ENCODE data around the gene ADCY10.

The ADCY10 gene

DNA sequence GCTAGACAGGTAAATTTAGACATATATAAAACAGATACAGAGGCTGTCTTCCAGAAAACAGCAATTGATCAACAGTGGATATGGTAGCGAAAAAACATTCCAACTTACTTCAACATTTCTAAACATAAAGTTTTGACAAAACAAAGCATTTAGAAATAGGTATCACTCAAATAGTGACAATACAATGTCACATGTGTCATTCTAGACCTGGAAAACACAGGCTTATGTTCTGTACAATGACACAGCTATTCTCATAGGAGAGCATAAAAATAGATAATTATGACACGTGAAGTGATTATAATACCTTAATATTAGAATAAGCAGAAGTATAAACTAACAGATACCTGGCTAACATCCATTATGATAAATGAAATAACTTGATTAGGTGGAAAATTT lies 14.5 kb upstream of the ADCY10 start:
- DNase-seq (ENCODE audit: low read depth in 1 of 2, low spot score in 1 of 2), result no peak
- Histone ChIP-seq H3K27ac (replicated peaks) (no peak overlapping the region), H3K4me3 (replicated peaks; ENCODE audit: insufficient read depth, low read length) (no peak overlapping the region), H3K27me3 (ENCODE audit: insufficient read depth, poor library complexity, severe bottlenecking) (no peaks in the 10 kb centered on the region)
- TF ChIP-seq SPI1 (IDR thresholded peaks at IDR 0.05; ENCODE audit: borderline replicate concordance, low read depth) (no peak), POLR2AphosphoS5 (IDR thresholded peaks at IDR 0.05; ENCODE audit: low read depth) (no peak), GABPA (IDR thresholded peaks at IDR 0.05; ENCODE audit: low read depth) (no peak)
- TF ChIP-seq, protein P1, sequence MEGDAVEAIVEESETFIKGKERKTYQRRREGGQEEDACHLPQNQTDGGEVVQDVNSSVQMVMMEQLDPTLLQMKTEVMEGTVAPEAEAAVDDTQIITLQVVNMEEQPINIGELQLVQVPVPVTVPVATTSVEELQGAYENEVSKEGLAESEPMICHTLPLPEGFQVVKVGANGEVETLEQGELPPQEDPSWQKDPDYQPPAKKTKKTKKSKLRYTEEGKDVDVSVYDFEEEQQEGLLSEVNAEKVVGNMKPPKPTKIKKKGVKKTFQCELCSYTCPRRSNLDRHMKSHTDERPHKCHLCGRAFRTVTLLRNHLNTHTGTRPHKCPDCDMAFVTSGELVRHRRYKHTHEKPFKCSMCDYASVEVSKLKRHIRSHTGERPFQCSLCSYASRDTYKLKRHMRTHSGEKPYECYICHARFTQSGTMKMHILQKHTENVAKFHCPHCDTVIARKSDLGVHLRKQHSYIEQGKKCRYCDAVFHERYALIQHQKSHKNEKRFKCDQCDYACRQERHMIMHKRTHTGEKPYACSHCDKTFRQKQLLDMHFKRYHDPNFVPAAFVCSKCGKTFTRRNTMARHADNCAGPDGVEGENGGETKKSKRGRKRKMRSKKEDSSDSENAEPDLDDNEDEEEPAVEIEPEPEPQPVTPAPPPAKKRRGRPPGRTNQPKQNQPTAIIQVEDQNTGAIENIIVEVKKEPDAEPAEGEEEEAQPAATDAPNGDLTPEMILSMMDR (IDR thresholded peaks at IDR 0.05; ENCODE audit: insufficient read depth, low read length), result no peak
- TF ChIP-seq, protein P2, sequence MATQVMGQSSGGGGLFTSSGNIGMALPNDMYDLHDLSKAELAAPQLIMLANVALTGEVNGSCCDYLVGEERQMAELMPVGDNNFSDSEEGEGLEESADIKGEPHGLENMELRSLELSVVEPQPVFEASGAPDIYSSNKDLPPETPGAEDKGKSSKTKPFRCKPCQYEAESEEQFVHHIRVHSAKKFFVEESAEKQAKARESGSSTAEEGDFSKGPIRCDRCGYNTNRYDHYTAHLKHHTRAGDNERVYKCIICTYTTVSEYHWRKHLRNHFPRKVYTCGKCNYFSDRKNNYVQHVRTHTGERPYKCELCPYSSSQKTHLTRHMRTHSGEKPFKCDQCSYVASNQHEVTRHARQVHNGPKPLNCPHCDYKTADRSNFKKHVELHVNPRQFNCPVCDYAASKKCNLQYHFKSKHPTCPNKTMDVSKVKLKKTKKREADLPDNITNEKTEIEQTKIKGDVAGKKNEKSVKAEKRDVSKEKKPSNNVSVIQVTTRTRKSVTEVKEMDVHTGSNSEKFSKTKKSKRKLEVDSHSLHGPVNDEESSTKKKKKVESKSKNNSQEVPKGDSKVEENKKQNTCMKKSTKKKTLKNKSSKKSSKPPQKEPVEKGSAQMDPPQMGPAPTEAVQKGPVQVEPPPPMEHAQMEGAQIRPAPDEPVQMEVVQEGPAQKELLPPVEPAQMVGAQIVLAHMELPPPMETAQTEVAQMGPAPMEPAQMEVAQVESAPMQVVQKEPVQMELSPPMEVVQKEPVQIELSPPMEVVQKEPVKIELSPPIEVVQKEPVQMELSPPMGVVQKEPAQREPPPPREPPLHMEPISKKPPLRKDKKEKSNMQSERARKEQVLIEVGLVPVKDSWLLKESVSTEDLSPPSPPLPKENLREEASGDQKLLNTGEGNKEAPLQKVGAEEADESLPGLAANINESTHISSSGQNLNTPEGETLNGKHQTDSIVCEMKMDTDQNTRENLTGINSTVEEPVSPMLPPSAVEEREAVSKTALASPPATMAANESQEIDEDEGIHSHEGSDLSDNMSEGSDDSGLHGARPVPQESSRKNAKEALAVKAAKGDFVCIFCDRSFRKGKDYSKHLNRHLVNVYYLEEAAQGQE (IDR thresholded peaks at IDR 0.05; ENCODE audit: insufficient replicate concordance, low read depth), result no peak

DNA sequence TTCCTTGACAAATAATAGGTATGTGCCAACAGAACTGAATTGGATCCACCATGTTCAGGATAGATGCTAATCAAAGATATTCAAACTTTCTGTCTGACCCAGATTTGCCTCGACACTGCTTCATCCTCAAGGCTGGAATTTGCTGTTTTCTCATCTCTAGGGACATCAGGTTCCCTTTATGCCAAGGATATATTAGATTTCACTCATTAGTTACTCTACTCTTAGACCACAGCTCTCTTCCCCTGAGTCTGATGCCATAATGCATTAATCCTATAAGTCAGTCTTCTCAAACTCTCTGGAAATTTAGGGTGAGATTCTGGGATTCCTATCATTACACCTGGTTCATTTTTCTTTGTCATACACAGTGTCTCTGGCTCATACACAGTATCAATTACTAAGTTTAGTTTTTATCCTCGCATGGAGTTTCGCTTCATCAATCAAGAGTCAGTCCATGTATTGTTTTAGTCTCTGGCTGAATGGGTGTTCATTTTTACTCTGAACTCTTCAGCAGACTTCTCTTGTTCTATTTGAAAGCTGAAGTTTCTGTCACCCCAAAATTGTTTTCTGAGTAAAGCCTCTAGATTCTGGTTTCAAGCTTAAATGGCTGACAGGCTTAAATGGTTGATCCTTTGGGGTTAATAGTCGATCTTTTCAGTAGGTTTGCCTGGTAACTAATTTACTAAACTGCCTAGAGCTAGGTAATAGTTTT lies 13.3 kb upstream of the ADCY10 start:
- TF ChIP-seq SPI1 (IDR thresholded peaks at IDR 0.05; ENCODE audit: borderline replicate concordance, low read depth), result no peak
- TF ChIP-seq, protein P2 (IDR thresholded peaks at IDR 0.05; ENCODE audit: insufficient replicate concordance, low read depth), result no peak
- no peak for DNase-seq (ENCODE audit: low read depth in 1 of 2, low spot score in 1 of 2)
- no peak overlapping the region for H3K4me3 ChIP-seq (replicated peaks; ENCODE audit: insufficient read depth, low read length)
- no peaks in the 10 kb centered on the region for H3K27me3 ChIP-seq (ENCODE audit: insufficient read depth, poor library complexity, severe bottlenecking)
- H3K27ac ChIP-seq (replicated peaks), result no peak overlapping the region

DNA sequence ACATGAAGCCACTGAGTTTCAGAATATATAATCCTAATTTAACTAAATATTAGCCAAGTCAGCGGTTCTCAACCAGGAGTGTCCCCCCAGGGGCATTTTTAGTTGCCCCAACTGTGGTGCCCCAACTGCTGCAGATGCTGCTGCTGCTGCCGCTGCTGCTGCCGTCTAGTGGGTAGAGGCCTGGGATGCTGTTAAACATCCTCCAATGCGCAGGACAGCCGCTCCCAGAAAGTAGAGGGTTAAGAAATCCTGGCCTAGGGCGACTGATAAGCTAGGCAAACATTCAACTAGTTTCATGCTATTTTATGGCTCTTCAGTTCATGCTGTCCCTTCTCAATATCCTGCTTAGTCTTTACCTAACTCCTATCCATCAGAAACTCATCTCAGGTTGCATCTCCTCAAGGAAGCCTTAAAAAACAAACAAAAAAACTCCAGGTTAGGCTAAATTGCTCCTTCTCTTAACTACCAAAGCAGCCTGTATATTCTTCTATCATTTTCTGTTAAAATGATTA lies 12.6 kb upstream of the ADCY10 start:
- DNase-seq (ENCODE audit: low read depth in 1 of 2, low spot score in 1 of 2), result no peak
- no peak overlapping the region for H3K27ac ChIP-seq (replicated peaks)
- no peak for TF ChIP-seq GABPA (IDR thresholded peaks at IDR 0.05; ENCODE audit: low read depth)
- no peak for TF ChIP-seq POLR2AphosphoS5 (IDR thresholded peaks at IDR 0.05; ENCODE audit: low read depth)
- TF ChIP-seq, protein P2 (IDR thresholded peaks at IDR 0.05; ENCODE audit: insufficient replicate concordance, low read depth), result no peak
- TF ChIP-seq SPI1 (IDR thresholded peaks at IDR 0.05; ENCODE audit: borderline replicate concordance, low read depth), result no peak
- TF ChIP-seq, protein P1 (IDR thresholded peaks at IDR 0.05; ENCODE audit: insufficient read depth, low read length), result no peak
- H3K27me3 ChIP-seq (ENCODE audit: insufficient read depth, poor library complexity, severe bottlenecking), result no peaks in the 10 kb centered on the region
- H3K4me3 ChIP-seq (replicated peaks; ENCODE audit: insufficient read depth, low read length), result no peak overlapping the region

All from HL-60 (cell line).